ENCODE results near the gene PTCH2. TPM values are rescaled to one million over a fixed set of nuclear protein-coding genes. Genes with fewer than 3 reads are reported as not detected.
A peak's percentile ranks its signal among the peaks of the same experiment; 100 is the strongest.

The PTCH2 gene
- total and polyA plus RNA-seq, 2 of the 13 experiments (the other 11 are each of a cell fraction or from before 2014, with no cell fraction given): 0.60 to 1.5 TPM

- TF ChIP-seq NFIC (IDR thresholded peaks at IDR 0.05; ENCODE audit: low read length): no peak
- no peak for TF ChIP-seq RARG (CRISPR knock-in tag; IDR thresholded peaks at IDR 0.05; ENCODE audit: low read depth)
- no peak for TF ChIP-seq TRAFD1 (CRISPR knock-in tag; IDR thresholded peaks at IDR 0.05; ENCODE audit: borderline replicate concordance)
- no peak for TF ChIP-seq KLF13 (CRISPR knock-in tag; IDR thresholded peaks at IDR 0.05)
- no peak; the same call in 1 of the 2 replicates for TF ChIP-seq FOXA3 (CRISPR knock-in tag; IDR thresholded peaks at IDR 0.05)
- TF ChIP-seq CC2D1A (CRISPR knock-in tag; IDR thresholded peaks at IDR 0.05): no peak
- TF ChIP-seq ZSCAN21 (CRISPR knock-in tag; IDR thresholded peaks at IDR 0.05; ENCODE audit: borderline replicate concordance): peak; percentile 70; the same call in 1 of the 2 replicates
- no peak for TF ChIP-seq AKNA (CRISPR knock-in tag; IDR thresholded peaks at IDR 0.05; ENCODE audit: borderline replicate concordance)
- peak; percentile 68 for TF ChIP-seq ZGPAT (CRISPR knock-in tag; IDR thresholded peaks at IDR 0.05)
- TF ChIP-seq ZNF292 (CRISPR knock-in tag; IDR thresholded peaks at IDR 0.05; ENCODE audit: borderline replicate concordance, low read depth): no peak
- 0 out of 2 replicates have a peak, but pooled peaks have one; percentile 63 for TF ChIP-seq ZNF331 (CRISPR knock-in tag; IDR thresholded peaks at IDR 0.05)
- peak; percentile 85 for TF ChIP-seq ZBTB7B (CRISPR knock-in tag; IDR thresholded peaks at IDR 0.05)
- no peak for TF ChIP-seq SIN3A (IDR thresholded peaks at IDR 0.05; ENCODE audit: borderline replicate concordance, low read depth, low read length)
Measured at GRCh38 chr1:44784094-44785028, 58.7 kb downstream of the PTCH2 start (continued).

Data from HepG2 (cell line).